A549 (cell line): Measurements from ENCODE around the gene KCNJ1. TPM values are rescaled to one million over a fixed set of nuclear protein-coding genes. Genes with fewer than 3 reads are reported as not detected.

ENCODE experiments used
- ATAC-seq, 2 experiments: fragments of 200-7000 bp in 1 of 2; fragments of >200 bp in 1 of 2; cut with Nextera tagmentation in 1 of 2; cut with Tn5 transposase in 1 of 2; 3 replicates each; pipeline versions ENCODE4 v1.8.0 to v1.9.1; 2018 to 2020; ENCODE audit warnings: mild to moderate bottlenecking in 1 of 2, moderate library complexity in 1 of 2
- CTCF ChIA-PET: fragments of 300-600 bp; sonication (Branson Sonifier 250); formaldehyde crosslinking; extraction: SDS; loops from one replicate; lab custom pipeline; 2021; ENCODE audit warnings: antibody characterized with exemption, inconsistent platforms; lab: Yijun Ruan, JAX
- POLR2A ChIA-PET: fragments of 350-600 bp; formaldehyde crosslinking; extraction: SDS; loops from one replicate; lab custom pipeline; 2021; ENCODE audit warnings: antibody characterized with exemption, inconsistent platforms; lab: Yijun Ruan, JAX
- DNase-seq, 2 experiments: peaks; one replicate each; pipeline versions ENCODE4 v3.0.0 to v3.0.0-alpha.2; 2011 to 2016; ENCODE audit warnings: low read depth in 1 of 2, low spot score in 1 of 2
- FAIRE-seq: peaks from 2 replicates; lab custom pipeline; 2011; peaks lifted over from hg19 to GRCh38; lab: Jason Lieb, UNC
- H3K27ac ChIP-seq, 2 experiments: fragments of >200 bp; sonication (Bioruptor Twin); formaldehyde crosslinking; 3 replicates each; pipeline ENCODE4 v1.5.1; 2016 to 2017
- H3K4me1 ChIP-seq: fragments of >200 bp; sonication (Bioruptor Twin); formaldehyde crosslinking; 3 replicates; pipeline ENCODE4 v1.6.1; 2016
- H3K4me2 ChIP-seq: fragments of >200 bp; sonication (Bioruptor Twin); formaldehyde crosslinking; 3 replicates; pipeline ENCODE4 v1.6.1; 2016
- H3K4me3 ChIP-seq: fragments of >200 bp; sonication (Bioruptor Twin); formaldehyde crosslinking; 3 replicates; pipeline ENCODE4 v1.5.1; 2016
- H3K9me3 ChIP-seq: fragments of >200 bp; sonication (Bioruptor Twin); formaldehyde crosslinking; 3 replicates; pipeline ENCODE4 v1.6.1; 2016
- CBX8 ChIP-seq: fragments of 200-600 bp; sonication (generic); IDR thresholded peaks from 2 replicates; pipeline ENCODE4 v1.6.1; 2016
- CHD2 ChIP-seq: fragments of 150-350 bp; IDR thresholded peaks from 2 replicates; pipeline ENCODE4 v1.6.1; 2014; ENCODE audit warnings: low read length; ENCODE audit not compliant: partially characterized antibody
- EHMT2 ChIP-seq: fragments of 200-600 bp; sonication (generic); IDR thresholded peaks from 2 replicates; pipeline ENCODE4 v1.6.1; 2016; ENCODE audit warnings: antibody characterized with exemption, low read depth, mild to moderate bottlenecking, moderate library complexity
- FOSB ChIP-seq: fragments of 250-450 bp; sonication (Bioruptor Pico); IDR thresholded peaks from 2 replicates; pipeline ENCODE4 v1.5.0; 2020; ENCODE audit warnings: mild to moderate bottlenecking, moderate library complexity
- FOXS1 ChIP-seq: fragments of 250-450 bp; sonication (Bioruptor Pico); IDR thresholded peaks from 2 replicates; pipeline ENCODE4 v1.5.0; 2020; ENCODE audit warnings: mild to moderate bottlenecking, moderate library complexity
- HDAC2 ChIP-seq: fragments of 200-600 bp; sonication (generic); IDR thresholded peaks from 2 replicates; pipeline ENCODE4 v1.6.1; 2016
- HEYL ChIP-seq: fragments of 250-450 bp; sonication (Bioruptor Pico); IDR thresholded peaks from 2 replicates; pipeline ENCODE4 v1.8.0; 2021; ENCODE audit warnings: mild to moderate bottlenecking, moderate library complexity
- HOXA7 ChIP-seq: fragments of 250-450 bp; sonication (Bioruptor Pico); IDR thresholded peaks from 2 replicates; pipeline ENCODE4 v1.5.0; 2020; ENCODE audit warnings: mild to moderate bottlenecking, moderate library complexity
- HOXB13 ChIP-seq: fragments of 250-450 bp; sonication (Bioruptor Pico); IDR thresholded peaks from 2 replicates; pipeline ENCODE4 v1.5.0; 2020; ENCODE audit warnings: low read depth, mild to moderate bottlenecking, moderate library complexity
- JUN ChIP-seq, 2 experiments: fragments of >200 bp; sonication (Bioruptor Twin); formaldehyde crosslinking; IDR thresholded peaks; 2 replicates in 1 of 2; 3 replicates in 1 of 2; pipeline ENCODE4 v1.6.1; 2016 to 2017
- MAFK ChIP-seq: fragments of 450-650 bp; IDR thresholded peaks from 2 replicates; pipeline ENCODE4 v1.6.1; 2014; ENCODE audit not compliant: partially characterized antibody
- MAZ ChIP-seq: fragments of 150-350 bp; IDR thresholded peaks from 2 replicates; pipeline ENCODE4 v1.6.1; 2014; ENCODE audit warnings: antibody characterized with exemption, low read depth, low read length, borderline replicate concordance
- MYC ChIP-seq: IDR thresholded peaks from 2 replicates; pipeline ENCODE4 v1.6.1; 2012; ENCODE audit warnings: mild to moderate bottlenecking, inconsistent platforms, low read length, improper control_type of control experiment, borderline replicate concordance
- RCOR1 ChIP-seq: fragments of 150-350 bp; IDR thresholded peaks from 2 replicates; pipeline ENCODE4 v1.6.1; 2014; ENCODE audit warnings: antibody characterized with exemption, low read length, low read depth
- REST ChIP-seq: fragments of 200-600 bp; sonication (generic); IDR thresholded peaks from 2 replicates; pipeline ENCODE4 v1.6.1; 2016; ENCODE audit warnings: antibody characterized with exemption, mild to moderate bottlenecking, moderate library complexity
- RFX5 ChIP-seq: fragments of 450-650 bp; IDR thresholded peaks from 2 replicates; pipeline ENCODE4 v1.7.1; 2014; ENCODE audit warnings: antibody characterized with exemption, mild to moderate bottlenecking, moderate library complexity
- RNF2 ChIP-seq: fragments of 200-600 bp; sonication (generic); IDR thresholded peaks from 2 replicates; pipeline ENCODE4 v1.6.1; 2016; ENCODE audit warnings: low read depth, mild to moderate bottlenecking, antibody characterized with exemption, moderate library complexity, borderline replicate concordance
- SREBF2 ChIP-seq: fragments of 450-650 bp; IDR thresholded peaks from 2 replicates; pipeline ENCODE4 v1.6.1; 2014; ENCODE audit warnings: mild to moderate bottlenecking, moderate library complexity
- TFCP2L1 ChIP-seq: fragments of 250-450 bp; sonication (Bioruptor Pico); IDR thresholded peaks from 2 replicates; pipeline ENCODE4 v1.5.0; 2021; ENCODE audit warnings: mild to moderate bottlenecking
- ZFP36 ChIP-seq: fragments of 450-650 bp; IDR thresholded peaks from 2 replicates; pipeline ENCODE4 v1.6.1; 2014; ENCODE audit warnings: borderline replicate concordance; ENCODE audit not compliant: partially characterized antibody
- ZNF302 ChIP-seq: fragments of 250-450 bp; sonication (Bioruptor Pico); IDR thresholded peaks from 2 replicates; pipeline ENCODE4 v1.9.0; 2021; ENCODE audit warnings: inconsistent platforms, mild to moderate bottlenecking, moderate library complexity
- ZSCAN20 ChIP-seq: fragments of 250-450 bp; sonication (Bioruptor Pico); IDR thresholded peaks from 2 replicates; pipeline ENCODE4 v1.8.0; 2022; ENCODE audit warnings: mild to moderate bottlenecking, moderate library complexity
- WGBS: methylation state at CpG from one replicate; pipeline ENCODE4 v1.1.6; 2017; ENCODE audit errors: missing lambda C conversion rate; 5-methylcytosine and 5-hydroxymethylcytosine counted together
- polyA plus RNA-seq, 4 experiments: library from polyadenylated mRNA; depleted of rRNA in 3 of 4; stranded (reverse); fragments of >200 nt; fragmentation: RNase III in 1 of 4; extraction: RNeasy Plus Mini Kit Qiagen cat#74134 plus additional on column Dnase treatment in 1 of 4; gene quantifications; 2 replicates in 3 of 4; 3 replicates in 1 of 4; pipeline ENCODE4 v1.2.3, GENCODE V29; 2011 to 2017
- TF ChIP-seq, protein P1 (sequence below): fragments of 250-450 bp; sonication (Bioruptor Pico); IDR thresholded peaks from 2 replicates; pipeline ENCODE4 v1.5.0; 2021; ENCODE audit warnings: mild to moderate bottlenecking, moderate library complexity, borderline replicate concordance
- TF ChIP-seq, protein P2 (sequence below): IDR thresholded peaks from 2 replicates; pipeline ENCODE4 v1.6.1; 2012
- TF ChIP-seq, protein P3 (sequence below): IDR thresholded peaks from 2 replicates; pipeline ENCODE4 v1.6.1; 2012
- TF ChIP-seq, protein P4 (sequence below): fragments of >200 bp; sonication (Bioruptor Twin); formaldehyde crosslinking; IDR thresholded peaks from 3 replicates; pipeline ENCODE4 v1.6.1; 2016
- TF ChIP-seq, protein P5 (sequence below): fragments of >200 bp; sonication (Bioruptor Twin); formaldehyde crosslinking; IDR thresholded peaks from 2 replicates; pipeline ENCODE4 v1.6.1; 2016

KCNJ1 gene
- polyA plus RNA-seq, 2 of the 4 experiments (the other 2 are of a cell fraction), result 0.12 TPM; not detected in 1

- TF ChIP-seq HOXB13 (no peak), JUN (IDR thresholded peaks at IDR 0.05) (no peak), CHD2 (no peak), HDAC2 (no peak), ZSCAN20 (CRISPR knock-in tag) (no peak), CBX8 (no peak), RFX5 (no peak), RCOR1 (no peak), SREBF2 (no peak), RNF2 (no peak), MAFK (no peak), EHMT2 (no peak)
- TF ChIP-seq, protein P1, sequence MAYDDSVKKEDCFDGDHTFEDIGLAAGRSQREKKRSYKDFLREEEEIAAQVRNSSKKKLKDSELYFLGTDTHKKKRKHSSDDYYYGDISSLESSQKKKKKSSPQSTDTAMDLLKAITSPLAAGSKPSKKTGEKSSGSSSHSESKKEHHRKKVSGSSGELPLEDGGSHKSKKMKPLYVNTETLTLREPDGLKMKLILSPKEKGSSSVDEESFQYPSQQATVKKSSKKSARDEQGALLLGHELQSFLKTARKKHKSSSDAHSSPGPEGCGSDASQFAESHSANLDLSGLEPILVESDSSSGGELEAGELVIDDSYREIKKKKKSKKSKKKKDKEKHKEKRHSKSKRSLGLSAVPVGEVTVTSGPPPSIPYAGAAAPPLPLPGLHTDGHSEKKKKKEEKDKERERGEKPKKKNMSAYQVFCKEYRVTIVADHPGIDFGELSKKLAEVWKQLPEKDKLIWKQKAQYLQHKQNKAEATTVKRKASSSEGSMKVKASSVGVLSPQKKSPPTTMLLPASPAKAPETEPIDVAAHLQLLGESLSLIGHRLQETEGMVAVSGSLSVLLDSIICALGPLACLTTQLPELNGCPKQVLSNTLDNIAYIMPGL, result no peak
- TF ChIP-seq, protein P2, sequence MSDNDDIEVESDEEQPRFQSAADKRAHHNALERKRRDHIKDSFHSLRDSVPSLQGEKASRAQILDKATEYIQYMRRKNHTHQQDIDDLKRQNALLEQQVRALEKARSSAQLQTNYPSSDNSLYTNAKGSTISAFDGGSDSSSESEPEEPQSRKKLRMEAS, result no peak
- TF ChIP-seq, protein P3, sequence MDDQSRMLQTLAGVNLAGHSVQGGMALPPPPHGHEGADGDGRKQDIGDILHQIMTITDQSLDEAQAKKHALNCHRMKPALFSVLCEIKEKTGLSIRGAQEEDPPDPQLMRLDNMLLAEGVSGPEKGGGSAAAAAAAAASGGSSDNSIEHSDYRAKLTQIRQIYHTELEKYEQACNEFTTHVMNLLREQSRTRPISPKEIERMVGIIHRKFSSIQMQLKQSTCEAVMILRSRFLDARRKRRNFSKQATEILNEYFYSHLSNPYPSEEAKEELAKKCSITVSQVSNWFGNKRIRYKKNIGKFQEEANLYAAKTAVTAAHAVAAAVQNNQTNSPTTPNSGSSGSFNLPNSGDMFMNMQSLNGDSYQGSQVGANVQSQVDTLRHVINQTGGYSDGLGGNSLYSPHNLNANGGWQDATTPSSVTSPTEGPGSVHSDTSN, result no peak
- TF ChIP-seq, protein P4, sequence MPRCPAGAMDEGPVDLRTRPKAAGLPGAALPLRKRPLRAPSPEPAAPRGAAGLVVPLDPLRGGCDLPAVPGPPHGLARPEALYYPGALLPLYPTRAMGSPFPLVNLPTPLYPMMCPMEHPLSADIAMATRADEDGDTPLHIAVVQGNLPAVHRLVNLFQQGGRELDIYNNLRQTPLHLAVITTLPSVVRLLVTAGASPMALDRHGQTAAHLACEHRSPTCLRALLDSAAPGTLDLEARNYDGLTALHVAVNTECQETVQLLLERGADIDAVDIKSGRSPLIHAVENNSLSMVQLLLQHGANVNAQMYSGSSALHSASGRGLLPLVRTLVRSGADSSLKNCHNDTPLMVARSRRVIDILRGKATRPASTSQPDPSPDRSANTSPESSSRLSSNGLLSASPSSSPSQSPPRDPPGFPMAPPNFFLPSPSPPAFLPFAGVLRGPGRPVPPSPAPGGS, result no peak
- TF ChIP-seq, all 56 proteins: peak for 0
- ATAC-seq (no peak), DNase-seq (no peak), FAIRE-seq (no peak)
- Histone ChIP-seq H3K4me3 (no peak overlapping the region), H3K27ac (no peak overlapping the region), H3K9me3 (no peaks in the 10 kb centered on the region), H3K4me2 (no peak overlapping the region), H3K4me1 (no peaks in the 10 kb centered on the region)
- 52% methylated on average over 7 of the region's 8 CpGs for WGBS
- CTCF ChIA-PET, result interaction anchor here (1.6 to 4.4 kb wide), 2 partner anchors 20 to 653 kb away, joined by 4 to 23 read pairs; no protein-coding TSS in a partner anchor
- POLR2A ChIA-PET, result no interaction called here
These were observed 56.1 kb downstream of the KCNJ1 start for GRCh38 chr11:128810784-128811514.

- Histone ChIP-seq H3K27ac (no peak overlapping the region), H3K4me1 (no peaks in the 10 kb centered on the region), H3K9me3 (no peaks in the 10 kb centered on the region), H3K4me3 (no peak overlapping the region), H3K4me2 (no peak overlapping the region)
- no peak for FAIRE-seq
- 46% methylated on average over 6 of the region's 6 CpGs for WGBS
- TF ChIP-seq TFCP2L1, result no peak
- ATAC-seq, result no peak
- DNase-seq, result no peak
- ChIA-PET CTCF (interaction anchor here (4.4 kb wide), 1 partner anchor 22 kb away, joined by 23 read pairs; no protein-coding TSS in a partner anchor), POLR2A (no interaction called here)
These were observed 58.0 kb downstream of the KCNJ1 start for GRCh38 chr11:128809128-128809527.

GRCh38 chr11:128807909-128808308, 59.2 kb downstream of the KCNJ1 start:
- H3K4me2 ChIP-seq, result no peak overlapping the region
- H3K9me3 ChIP-seq, result no peaks in the 10 kb centered on the region
- ATAC-seq (no peak), DNase-seq (no peak), FAIRE-seq (no peak)
- H3K4me3 ChIP-seq, result no peak overlapping the region
- H3K27ac ChIP-seq, result no peak overlapping the region
- ChIA-PET CTCF (interaction anchor here (0.6 to 1.5 kb wide), 2 partner anchors 23 to 39 kb away, joined by 3 to 6 read pairs; no protein-coding TSS in a partner anchor), POLR2A (no interaction called here)
- no peaks in the 10 kb centered on the region for H3K4me1 ChIP-seq
- TF ChIP-seq ZNF302 (CRISPR knock-in tag) (no peak), HOXA7 (no peak), MYC (no peak), MAZ (no peak), ZFP36 (no peak), FOXS1 (CRISPR knock-in tag) (no peak), HEYL (no peak), FOSB (no peak), EHMT2 (no peak), REST (no peak)
- TF ChIP-seq, protein P5, sequence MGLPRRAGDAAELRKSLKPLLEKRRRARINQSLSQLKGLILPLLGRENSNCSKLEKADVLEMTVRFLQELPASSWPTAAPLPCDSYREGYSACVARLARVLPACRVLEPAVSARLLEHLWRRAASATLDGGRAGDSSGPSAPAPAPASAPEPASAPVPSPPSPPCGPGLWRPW, result no peak
